Activated CD4-positive, alpha-beta memory T cell treated with anti-CD3 and anti-CD28 coated beads, Interleukin-2, amount 10 ng/mL, durations not matched to agents 7 days and 5 days (primary cell): Measurements from ENCODE around the gene COL6A5. TPM values are rescaled to one million over a fixed set of nuclear protein-coding genes. Genes with fewer than 3 reads are reported as not detected.

Source experiments
- CTCF ChIA-PET: fragments of 350-600 bp; sonication (Branson Sonifier 250); formaldehyde crosslinking; loops from one replicate; lab custom pipeline; 2021; ENCODE audit warnings: antibody characterized with exemption, inconsistent platforms; lab: Charles Lee
- POLR2A ChIA-PET: fragments of 350-600 bp; sonication (Branson Sonifier 250); formaldehyde crosslinking; loops from one replicate; lab custom pipeline; 2021; ENCODE audit warnings: antibody characterized with exemption; lab: Charles Lee
- DNase-seq: peaks from one replicate; pipeline ENCODE4 v3.0.0-alpha.2; 2020
- H3K27ac Mint-ChIP-seq: one replicate; pipeline ENCODE4 v1.8.0; 2021; ENCODE audit warnings: mild to moderate bottlenecking, mixed read lengths
- H3K27me3 Mint-ChIP-seq: one replicate; pipeline ENCODE4 v1.8.0; 2021; ENCODE audit warnings: mixed read lengths
- H3K36me3 Mint-ChIP-seq: one replicate; pipeline ENCODE4 v1.8.0; 2021; ENCODE audit warnings: low read depth, mixed read lengths
- H3K4me1 Mint-ChIP-seq: one replicate; pipeline ENCODE4 v1.8.0; 2021; ENCODE audit warnings: mixed read lengths
- H3K4me3 Mint-ChIP-seq: one replicate; pipeline ENCODE4 v1.8.0; 2021; ENCODE audit warnings: mild to moderate bottlenecking, mixed read lengths
- H3K9me3 Mint-ChIP-seq: one replicate; pipeline ENCODE4 v1.8.0; 2021; ENCODE audit warnings: mixed read lengths
- total RNA-seq, 2 experiments: library from RNA; stranded (reverse); gene quantifications; one replicate each; pipeline ENCODE4 v1.2.3, GENCODE V29; 2021

COL6A5 gene
- total RNA-seq, 2 experiments from 2014 or later = 0.03 to 0.05 TPM

DNA sequence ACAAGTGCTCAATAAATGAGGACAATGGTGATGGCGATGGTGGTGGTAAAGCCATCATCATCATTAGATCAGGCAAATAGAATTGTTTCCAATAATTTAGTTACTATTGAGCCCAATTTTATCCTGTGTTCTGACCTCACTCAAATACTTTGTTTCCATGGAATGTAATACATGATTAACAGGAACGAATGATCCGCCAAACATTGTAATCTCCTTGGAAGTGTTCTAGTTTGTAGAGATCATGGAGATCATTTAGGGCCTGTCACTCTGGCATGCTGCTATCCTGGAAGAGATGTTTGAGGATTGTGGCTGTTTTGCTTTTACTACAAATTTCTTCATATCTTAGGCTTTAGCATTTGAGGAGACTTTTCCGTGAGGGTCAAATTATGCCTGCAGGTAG, 174.3 kb downstream of the COL6A5 start:
- Mint-ChIP-seq H3K36me3 (no peaks in the 10 kb centered on the region), H3K27me3 (peaks cover 41% of the 10 kb centered on the region), H3K9me3 (no peaks in the 10 kb centered on the region), H3K4me1 (no peaks in the 10 kb centered on the region), H3K4me3 (no peak overlapping the region), H3K27ac (no peak overlapping the region)
- CTCF ChIA-PET = no interaction called here
- DNase-seq = no peak
- POLR2A ChIA-PET = no interaction called here

DNA sequence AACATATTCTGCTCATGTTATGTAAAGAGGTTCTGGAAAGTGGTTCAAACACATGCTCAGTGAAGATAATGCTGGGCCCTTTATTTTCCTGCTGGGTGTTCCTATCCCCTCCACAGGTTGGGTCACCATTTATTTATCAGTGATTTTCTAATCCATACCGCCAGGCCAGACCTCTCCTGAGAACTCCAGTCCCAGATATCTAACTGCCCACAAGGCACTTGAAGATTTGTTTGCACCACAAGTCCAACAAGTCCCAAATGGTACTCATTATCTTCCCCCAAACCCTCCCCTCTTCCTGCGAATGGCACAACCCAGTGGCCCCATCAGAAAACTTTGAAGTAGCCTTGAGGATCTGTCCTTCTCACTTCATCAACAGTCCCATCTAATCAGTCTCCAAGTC, 176.9 kb downstream of the COL6A5 start:
- POLR2A ChIA-PET = no interaction called here
- Mint-ChIP-seq H3K4me3 (no peak overlapping the region), H3K27me3 (peaks cover 37% of the 10 kb centered on the region), H3K4me1 (no peaks in the 10 kb centered on the region), H3K36me3 (no peaks in the 10 kb centered on the region), H3K27ac (no peak overlapping the region), H3K9me3 (no peaks in the 10 kb centered on the region)
- CTCF ChIA-PET = no interaction called here
- no peak for DNase-seq

DNA sequence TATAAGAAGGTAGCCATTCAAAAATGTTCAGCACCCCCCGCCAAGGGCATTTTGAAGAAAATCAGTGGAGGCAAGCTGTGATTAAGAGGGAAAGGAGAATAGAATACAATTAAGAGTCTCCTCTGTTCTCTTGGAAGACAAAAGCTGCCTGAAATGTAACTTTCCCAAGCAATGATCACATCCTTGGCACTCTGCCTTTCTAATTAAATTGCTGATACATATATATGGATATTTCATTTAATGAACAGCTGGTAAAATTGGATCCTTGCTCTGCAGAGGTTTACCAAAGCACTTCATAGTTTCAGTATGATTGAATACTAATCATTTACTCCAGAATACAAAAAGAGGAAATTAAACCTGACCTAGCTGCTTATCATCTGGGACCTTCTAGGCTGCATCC, 182.0 kb downstream of the COL6A5 start:
- ChIA-PET POLR2A (no interaction called here), CTCF (interaction anchor here (0.7 to 1.4 kb wide), 3 partner anchors 10 to 46 kb away, joined by 3 to 4 read pairs (median 3); no protein-coding TSS in a partner anchor)
- Mint-ChIP-seq H3K9me3 (no peaks in the 10 kb centered on the region), H3K4me1 (peaks cover 9% of the 10 kb centered on the region), H3K4me3 (no peak overlapping the region), H3K27ac (no peak overlapping the region), H3K36me3 (no peaks in the 10 kb centered on the region), H3K27me3 (peaks cover 18% of the 10 kb centered on the region)
- no peak for DNase-seq

- H3K27me3 Mint-ChIP-seq = peaks cover 12% of the 10 kb centered on the region
- CTCF ChIA-PET = interaction anchor here (0.7 to 1.4 kb wide), 3 partner anchors 10 to 295 kb away, joined by 3 to 4 read pairs (median 3); no protein-coding TSS in a partner anchor
- no peak overlapping the region for H3K4me3 Mint-ChIP-seq
Observed at GRCh38 chr3:130528120-130528519, 182.6 kb downstream of the COL6A5 start.

GRCh38 chr3:130529486-130530215, 184.2 kb downstream of the COL6A5 start:
- Mint-ChIP-seq H3K4me1 (peaks cover 9% of the 10 kb centered on the region), H3K27me3 (peaks cover 12% of the 10 kb centered on the region), H3K27ac (no peak overlapping the region), H3K4me3 (no peak overlapping the region), H3K9me3 (no peaks in the 10 kb centered on the region), H3K36me3 (no peaks in the 10 kb centered on the region)
- ChIA-PET CTCF (no interaction called here), POLR2A (no interaction called here)
- no peak for DNase-seq

More at GRCh38 chr3:130528120-130528519, 182.6 kb downstream of the COL6A5 start:
- POLR2A ChIA-PET = no interaction called here
- no peak overlapping the region for H3K27ac Mint-ChIP-seq
- DNase-seq = no peak
- peaks cover 9% of the 10 kb centered on the region for H3K4me1 Mint-ChIP-seq
- no peaks in the 10 kb centered on the region for H3K9me3 Mint-ChIP-seq
- no peaks in the 10 kb centered on the region for H3K36me3 Mint-ChIP-seq

DNA sequence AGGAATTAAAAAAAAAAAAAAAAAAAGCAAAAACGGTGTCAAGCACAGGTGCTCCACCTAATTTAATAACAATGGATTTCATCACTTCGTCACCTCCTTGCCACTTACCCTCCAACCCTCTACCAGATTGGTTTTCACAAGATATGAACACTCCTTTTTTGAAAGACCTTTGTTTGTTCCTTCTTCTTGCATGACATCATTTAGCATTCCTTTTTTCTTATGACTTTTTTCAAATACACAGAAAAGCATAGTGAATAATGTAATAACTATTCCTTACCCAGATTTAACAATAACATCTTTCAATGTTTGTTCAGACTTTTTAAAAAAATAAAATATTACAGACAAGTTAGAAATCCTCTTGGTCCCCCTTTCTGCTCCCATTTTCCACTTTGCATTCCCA, 187.8 kb downstream of the COL6A5 start:
- ChIA-PET POLR2A (no interaction called here), CTCF (no interaction called here)
- H3K36me3 Mint-ChIP-seq = no peaks in the 10 kb centered on the region
- H3K9me3 Mint-ChIP-seq = no peaks in the 10 kb centered on the region
- H3K4me3 Mint-ChIP-seq = no peak overlapping the region
- H3K4me1 Mint-ChIP-seq = peaks cover 9% of the 10 kb centered on the region
- no peak for DNase-seq
- H3K27ac Mint-ChIP-seq = no peak overlapping the region
- H3K27me3 Mint-ChIP-seq = peaks cover 4% of the 10 kb centered on the region

Other genes with a start within 250 kb of the COL6A5 start
- gene COL6A6, start 171.5 kb downstream of the COL6A5 start, total RNA-seq = not detected